ENCODE data around the gene GNG12. TPM values are rescaled to one million over a fixed set of nuclear protein-coding genes. Genes with fewer than 3 reads are reported as not detected.

The GNG12 gene
- total RNA-seq, 1 experiment from 2014 or later: 14.3 TPM

GRCh38 chr1:67690018-67690363, 143.3 kb downstream of the GNG12 start:
- Histone ChIP-seq H2BK5ac (ENCODE audit: insufficient read length, low read length) (no peak overlapping the region), H3K79me2 (ENCODE audit: insufficient read depth, low read length) (no peaks in the 10 kb centered on the region), H2BK120ac (ENCODE audit: low read depth, low read length, poor library complexity, severe bottlenecking) (no peak overlapping the region), H3K23ac (ENCODE audit: insufficient read length, low read depth, low read length) (no peak overlapping the region), H3K14ac (ENCODE audit: insufficient read depth, low read length) (no peak overlapping the region), H4K8ac (replicated peaks; ENCODE audit: insufficient read length, low read depth, low read length) (no peak overlapping the region), H3K79me1 (ENCODE audit: insufficient read depth, low read depth, low read length, poor library complexity, severe bottlenecking) (no peaks in the 10 kb centered on the region), H4K20me1 (ENCODE audit: control insufficient read depth, insufficient read depth, insufficient read length) (no peaks in the 10 kb centered on the region), H4K91ac (ENCODE audit: insufficient read length, low read depth, low read length) (no peak overlapping the region), H3K56ac (ENCODE audit: insufficient read length, low read depth, low read length) (no peak overlapping the region), H3K23me2 (ENCODE audit: insufficient read length, low read depth, low read length, poor library complexity, severe bottlenecking) (peaks cover 5% of the 10 kb centered on the region), H2BK15ac (ENCODE audit: low read depth, low read length) (no peak overlapping the region), H2BK12ac (ENCODE audit: insufficient read length, low read depth, low read length) (no peak overlapping the region), H3K9ac (ENCODE audit: extremely low read depth, insufficient read length, low read length) (no peak overlapping the region), H4K5ac (ENCODE audit: insufficient read length, low read depth, low read length) (no peak overlapping the region), H3T11ph (ENCODE audit: low read length) (no peak overlapping the region), H3K4me1 (ENCODE audit: insufficient read depth, low read length) (peaks cover 3% of the 10 kb centered on the region; the same call in 1 of the 2 replicates), H2AFZ (ENCODE audit: low read length) (no peak overlapping the region), H3K4me2 (ENCODE audit: insufficient read depth, insufficient read length, low read length) (no peak overlapping the region), H3K4ac (ENCODE audit: low read depth, low read length) (no peak overlapping the region), H3K18ac (ENCODE audit: insufficient read length, low read depth, low read length) (no peak overlapping the region), H2BK20ac (ENCODE audit: low read depth, low read length, poor library complexity, severe bottlenecking) (no peak overlapping the region), H3K27ac (ENCODE audit: insufficient read length, low read depth, low read length) (no peak overlapping the region), H2AK5ac (ENCODE audit: insufficient read length, low read length) (no peak overlapping the region), H3K9me3 (ENCODE audit: control insufficient read depth, low read depth, low read length) (no peaks in the 10 kb centered on the region), H3K27me3 (ENCODE audit: insufficient read depth, low read length) (no peaks in the 10 kb centered on the region)
- no peak for DNase-seq
- Mint-ChIP-seq H3K27ac (no peak overlapping the region), H3K4me1 (peaks cover 20 to 22% of the 10 kb centered on the region in 2 experiments), H3K4me3 (no peak overlapping the region), H3K27me3 (ENCODE audit: low read depth) (no peaks in the 10 kb centered on the region), H3K9me3 (no peaks in the 10 kb centered on the region; a peak in 1 of 5 replicates), H3K36me3 (ENCODE audit: insufficient read depth in 1 of 3, low read depth in 3 of 3) (peaks cover 3 to 18% (median 11%) of the 10 kb centered on the region in 3 experiments)
- no peak for TF ChIP-seq CTCF (conservative IDR thresholded peaks at IDR 0.05)

Measured in H9 (cell line).